GM12875 (cell line): Measurements from ENCODE around the gene UST.

Experiments
- H3K4me3 ChIP-seq: one replicate; pipeline ENCODE4 v1.5.1; 2011; ENCODE audit warnings: low read depth, low read length, control low read depth
- CTCF ChIP-seq: IDR thresholded peaks from 2 replicates; pipeline ENCODE4 v1.5.1; 2011; ENCODE audit warnings: low read depth, mild to moderate bottlenecking, control low read depth, inconsistent platforms, low read length, moderate library complexity, borderline replicate concordance; ENCODE audit not compliant: insufficient read depth

Gene UST

GRCh38 chr6:148934539-148934938 is 187.7 kb downstream of the UST start:
- no peak overlapping the region for H3K4me3 ChIP-seq
- no peak for TF ChIP-seq CTCF

DNA sequence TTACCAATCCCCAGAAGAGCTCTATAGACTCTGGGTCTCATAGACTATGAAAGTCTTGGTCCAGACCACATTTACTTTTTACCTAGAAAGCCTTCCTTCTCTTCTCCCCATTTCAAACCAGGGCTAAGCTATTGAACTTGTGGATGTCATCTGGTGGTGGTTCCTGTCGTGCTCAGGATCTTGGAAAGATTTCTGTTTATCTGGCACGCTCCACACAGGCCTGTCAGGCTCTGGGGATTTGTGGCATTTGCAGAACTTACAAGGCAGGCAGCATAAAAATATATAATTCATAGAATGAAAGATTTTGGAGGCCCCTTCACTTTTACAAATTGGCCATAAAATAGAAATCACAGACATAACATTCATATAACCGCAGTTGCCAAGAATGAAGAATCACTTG is 188.1 kb downstream of the UST start:
- TF ChIP-seq CTCF = no peak
- no peak overlapping the region for H3K4me3 ChIP-seq

GRCh38 chr6:148935705-148936435 is 189.0 kb downstream of the UST start:
- no peak for TF ChIP-seq CTCF
- H3K4me3 ChIP-seq = no peak overlapping the region

GRCh38 chr6:148943451-148943850 is 196.6 kb downstream of the UST start:
- no peak overlapping the region for H3K4me3 ChIP-seq
- no peak for TF ChIP-seq CTCF

DNA sequence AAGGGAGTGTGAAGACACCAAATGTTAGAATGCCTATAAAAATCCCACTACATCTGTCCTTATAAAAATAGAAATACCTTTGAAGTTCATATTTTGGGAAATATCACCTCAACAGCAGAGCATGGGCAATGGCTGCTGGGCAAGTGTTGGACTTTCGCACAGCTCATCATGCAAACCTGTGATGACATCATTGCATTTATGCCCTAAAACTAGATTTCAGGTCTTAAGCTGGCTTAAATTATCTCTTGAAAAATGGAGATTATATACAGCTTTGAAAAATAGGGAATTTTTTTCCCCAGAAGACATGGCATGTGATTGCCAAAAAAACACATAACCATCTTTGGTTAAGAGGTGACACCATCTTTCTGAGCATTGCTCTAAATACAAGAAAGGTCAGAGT is 197.8 kb downstream of the UST start:
- TF ChIP-seq CTCF = no peak
- no peak overlapping the region for H3K4me3 ChIP-seq

DNA sequence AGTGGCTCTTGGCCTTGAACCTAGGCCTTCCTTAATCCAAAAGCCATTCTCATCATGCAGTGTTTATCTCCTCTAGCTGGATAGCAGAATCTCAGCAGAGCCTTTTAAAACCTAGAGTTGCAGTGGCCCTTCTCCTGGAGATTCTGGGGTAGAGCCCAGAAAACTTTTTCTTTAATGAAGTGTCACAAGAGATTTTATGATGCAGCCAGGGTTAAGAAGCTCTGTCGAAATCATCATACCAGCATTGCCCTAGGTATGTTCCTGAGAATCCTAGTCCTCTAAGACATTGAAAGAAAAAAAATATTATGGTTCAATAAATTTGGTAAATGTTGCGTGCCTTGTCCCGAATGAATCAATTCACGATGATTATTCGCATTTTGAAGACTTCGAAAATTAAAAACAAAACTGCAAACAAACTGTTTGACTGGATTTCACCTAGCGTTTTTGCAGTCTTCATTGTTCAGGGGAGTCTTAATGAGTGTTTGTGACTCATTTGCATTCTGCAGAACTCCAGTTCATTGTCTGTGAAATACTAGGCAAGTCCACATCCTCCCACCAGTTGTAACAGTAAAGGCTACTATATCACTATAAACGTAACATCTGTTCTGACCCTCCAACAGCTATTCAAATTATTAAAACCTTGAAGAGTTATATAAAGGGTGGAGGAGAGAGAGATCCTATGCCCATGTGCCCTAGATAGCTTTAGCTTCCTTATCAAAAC is 198.6 kb downstream of the UST start:
- no peak for TF ChIP-seq CTCF
- no peak overlapping the region for H3K4me3 ChIP-seq
